ENCODE data around the gene PPP1R14D. TPM values are rescaled to one million over a fixed set of nuclear protein-coding genes. Genes with fewer than 3 reads are reported as not detected.

PPP1R14D gene
- total RNA-seq, 3 donors from 2014 or later: 57.5 to 186 (median 154) TPM

- no peaks in the 10 kb centered on the region for H3K9me3 ChIP-seq
- H3K36me3 ChIP-seq (ENCODE audit: low read depth): no peaks in the 10 kb centered on the region
- no peak for ATAC-seq
- intact Hi-C loops (cut with DNase I, micrococcal nuclease): no loop called here
- no peaks in the 10 kb centered on the region for H3K4me1 ChIP-seq (ENCODE audit: low read depth)
- TF ChIP-seq, protein P1, sequence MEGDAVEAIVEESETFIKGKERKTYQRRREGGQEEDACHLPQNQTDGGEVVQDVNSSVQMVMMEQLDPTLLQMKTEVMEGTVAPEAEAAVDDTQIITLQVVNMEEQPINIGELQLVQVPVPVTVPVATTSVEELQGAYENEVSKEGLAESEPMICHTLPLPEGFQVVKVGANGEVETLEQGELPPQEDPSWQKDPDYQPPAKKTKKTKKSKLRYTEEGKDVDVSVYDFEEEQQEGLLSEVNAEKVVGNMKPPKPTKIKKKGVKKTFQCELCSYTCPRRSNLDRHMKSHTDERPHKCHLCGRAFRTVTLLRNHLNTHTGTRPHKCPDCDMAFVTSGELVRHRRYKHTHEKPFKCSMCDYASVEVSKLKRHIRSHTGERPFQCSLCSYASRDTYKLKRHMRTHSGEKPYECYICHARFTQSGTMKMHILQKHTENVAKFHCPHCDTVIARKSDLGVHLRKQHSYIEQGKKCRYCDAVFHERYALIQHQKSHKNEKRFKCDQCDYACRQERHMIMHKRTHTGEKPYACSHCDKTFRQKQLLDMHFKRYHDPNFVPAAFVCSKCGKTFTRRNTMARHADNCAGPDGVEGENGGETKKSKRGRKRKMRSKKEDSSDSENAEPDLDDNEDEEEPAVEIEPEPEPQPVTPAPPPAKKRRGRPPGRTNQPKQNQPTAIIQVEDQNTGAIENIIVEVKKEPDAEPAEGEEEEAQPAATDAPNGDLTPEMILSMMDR (IDR thresholded peaks at IDR 0.05): no peak
- no peak for DNase-seq
- H3K4me3 ChIP-seq: no peak overlapping the region
Measured at GRCh38 chr15:40836020-40836419, 7.5 kb upstream of the PPP1R14D start.

- DNase-seq: no peak
- intact Hi-C loops (cut with DNase I, micrococcal nuclease): no loop called here
- ATAC-seq: no peak
Measured at GRCh38 chr15:40832903-40833302, 4.4 kb upstream of the PPP1R14D start.

DNA sequence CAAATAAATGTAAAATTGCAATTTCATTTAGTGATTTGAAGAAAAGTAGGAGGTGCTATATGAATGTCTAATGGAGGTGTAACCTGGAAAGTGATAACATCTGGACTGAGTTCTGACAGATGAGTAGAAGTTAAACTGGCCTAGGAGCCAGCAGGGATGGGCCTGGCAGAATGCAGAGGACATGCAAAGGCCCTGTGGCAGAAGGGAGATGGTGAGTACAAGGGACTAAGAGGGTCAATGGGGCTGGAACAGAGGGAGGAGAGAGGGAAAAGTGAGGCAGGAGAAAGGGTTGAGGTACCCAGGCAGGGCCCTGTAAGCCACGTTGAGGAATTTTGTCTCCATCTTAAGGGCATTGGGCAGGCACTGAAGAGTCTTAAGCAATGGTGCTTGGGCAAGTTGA lies 3.4 kb upstream of the PPP1R14D start:
- DNase-seq (no peak), ATAC-seq (no peak)
- Histone ChIP-seq H3K4me3 (no peak overlapping the region), H3K4me1 (ENCODE audit: low read depth) (peaks cover 15% of the 10 kb centered on the region), H3K36me3 (ENCODE audit: low read depth) (no peaks in the 10 kb centered on the region), H3K9me3 (no peaks in the 10 kb centered on the region)
- intact Hi-C loops (cut with DNase I, micrococcal nuclease): no loop called here
- TF ChIP-seq, protein P1 (IDR thresholded peaks at IDR 0.05): no peak

More at GRCh38 chr15:40832903-40833302, 4.4 kb upstream of the PPP1R14D start:
- TF ChIP-seq, protein P1 (IDR thresholded peaks at IDR 0.05): no peak
- Histone ChIP-seq H3K4me1 (ENCODE audit: low read depth) (peaks cover 8% of the 10 kb centered on the region), H3K36me3 (ENCODE audit: low read depth) (no peaks in the 10 kb centered on the region), H3K4me3 (no peak overlapping the region), H3K9me3 (no peaks in the 10 kb centered on the region)

- TF ChIP-seq, protein P1 (IDR thresholded peaks at IDR 0.05): no peak
- DNase-seq: no peak
- intact Hi-C loops (cut with DNase I, micrococcal nuclease): no loop called here
Measured at GRCh38 chr15:40830884-40831283, 2.4 kb upstream of the PPP1R14D start.

DNA sequence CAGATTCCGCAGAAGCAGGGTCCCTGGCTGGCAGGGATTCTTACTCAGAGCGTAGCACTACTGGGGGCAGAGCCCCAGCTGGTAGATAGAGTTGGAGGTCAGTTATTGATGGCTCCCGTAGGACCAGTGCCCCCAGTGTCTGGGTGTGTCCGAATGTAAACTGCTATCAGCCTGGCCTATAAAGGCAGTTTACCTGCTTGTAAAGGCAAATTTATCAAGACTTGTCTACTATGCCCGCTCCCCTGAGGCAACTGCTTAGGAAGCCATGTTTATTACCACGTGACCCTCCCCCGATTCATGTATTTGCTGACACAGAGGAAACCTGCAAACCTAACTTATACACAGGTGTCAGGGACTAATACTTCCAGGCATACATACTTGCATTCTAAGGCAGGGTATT lies 607 bp upstream of the PPP1R14D start:
- peaks cover 30% of the 10 kb centered on the region for H3K4me1 ChIP-seq (ENCODE audit: low read depth)
- intact Hi-C loops (cut with DNase I, micrococcal nuclease): no loop called here
- peak; percentile 54 for ATAC-seq
- H3K9me3 ChIP-seq: no peaks in the 10 kb centered on the region
- peak in 1 of 3 donors; percentile 76 for DNase-seq
- TF ChIP-seq, protein P1 (IDR thresholded peaks at IDR 0.05): no peak
- no peak overlapping the region for H3K4me3 ChIP-seq
- H3K36me3 ChIP-seq (ENCODE audit: low read depth): no peaks in the 10 kb centered on the region

More at GRCh38 chr15:40830884-40831283, 2.4 kb upstream of the PPP1R14D start:
- no peak for ATAC-seq
- Histone ChIP-seq H3K4me3 (no peak overlapping the region), H3K9me3 (no peaks in the 10 kb centered on the region), H3K36me3 (ENCODE audit: low read depth) (no peaks in the 10 kb centered on the region), H3K4me1 (ENCODE audit: low read depth) (peaks cover 25% of the 10 kb centered on the region)
